Astrocyte (in vitro differentiated cells and primary cell): ENCODE data around the gene OVCH1.

Source experiments
- CTCF ChIP-seq: IDR thresholded peaks from 2 replicates; pipeline ENCODE4 v1.5.1; 2011; ENCODE audit warnings: low read depth, mild to moderate bottlenecking, inconsistent platforms, low read length, moderate library complexity; ENCODE audit not compliant: insufficient read depth
- EZH2 ChIP-seq: IDR thresholded peaks from 2 replicates; pipeline ENCODE4 v1.6.1; 2012; ENCODE audit warnings: mild to moderate bottlenecking, low read length, inconsistent platforms; ENCODE audit not compliant: insufficient read depth

- TF ChIP-seq CTCF: no peak
- no peak for TF ChIP-seq EZH2
Observed at GRCh38 chr12:29416748-29417147, 80.7 kb downstream of the OVCH1 start.
